SK-N-MC (cell line): Measurements from ENCODE around the gene CASTOR1.

Experiments used
- DNase-seq: peaks from one replicate; pipeline ENCODE4 v3.0.0-alpha.2; 2011; ENCODE audit warnings: low read depth, low spot score
- H3K27ac ChIP-seq: fragments of 200-600 bp; sonication (generic); 2 replicates; pipeline ENCODE4 v1.5.1; 2016; ENCODE audit warnings: mixed run types
- H3K36me3 ChIP-seq: fragments of 200-600 bp; sonication (generic); 2 replicates; pipeline ENCODE4 v1.6.1; 2017; ENCODE audit warnings: antibody characterized with exemption, low read length, mixed read lengths; ENCODE audit not compliant: insufficient read depth
- H3K4me3 ChIP-seq: fragments of 200-600 bp; sonication (generic); 2 replicates; pipeline ENCODE4 v1.5.1; 2016
- H3K9ac ChIP-seq: fragments of 200-600 bp; sonication (generic); 2 replicates; pipeline ENCODE4 v1.8.0; 2017; ENCODE audit warnings: mixed run types, mixed read lengths; ENCODE audit not compliant: insufficient read length
- H3K9me3 ChIP-seq: fragments of 200-600 bp; sonication (generic); 2 replicates; pipeline ENCODE4 v1.6.1; 2017; ENCODE audit warnings: low read depth, mild to moderate bottlenecking, antibody characterized with exemption, low read length, moderate library complexity, mixed read lengths
- EZH2 ChIP-seq: fragments of 200-600 bp; sonication (generic); IDR thresholded peaks from one replicate; pipeline ENCODE4 v1.6.1; 2017; ENCODE audit warnings: antibody characterized with exemption
- FOXP2 ChIP-seq: optimal IDR thresholded peaks from 2 replicates; pipeline ENCODE3; 2011; ENCODE audit warnings: mild to moderate bottlenecking, moderate library complexity; ENCODE audit not compliant: insufficient read depth; ENCODE audit errors: extremely low read length, control extremely low read depth
- POLR2AphosphoS5 ChIP-seq: IDR thresholded peaks from 2 replicates; pipeline ENCODE4 v1.6.1; 2012; ENCODE audit warnings: mild to moderate bottlenecking, low read depth, low read length, borderline replicate concordance

CASTOR1 gene

GRCh38 chr22:30244641-30245040 lies 44.7 kb downstream of the CASTOR1 start:
- Histone ChIP-seq H3K4me3 (no peak overlapping the region), H3K27ac (no peak overlapping the region), H3K36me3 (no peaks in the 10 kb centered on the region), H3K9me3 (no peaks in the 10 kb centered on the region), H3K9ac (no peak overlapping the region)
- DNase-seq = no peak
- no peak for TF ChIP-seq FOXP2
- no peak for TF ChIP-seq POLR2AphosphoS5
- no peak for TF ChIP-seq EZH2

- Histone ChIP-seq H3K36me3 (no peaks in the 10 kb centered on the region), H3K9me3 (no peaks in the 10 kb centered on the region), H3K4me3 (no peak overlapping the region), H3K9ac (no peak overlapping the region), H3K27ac (no peak overlapping the region)
- TF ChIP-seq POLR2AphosphoS5 (no peak), EZH2 (no peak), FOXP2 (no peak)
- no peak for DNase-seq
Observed at GRCh38 chr22:30244066-30244465, 45.2 kb downstream of the CASTOR1 start.

GRCh38 chr22:30243661-30244060 lies 45.6 kb downstream of the CASTOR1 start:
- no peak overlapping the region for H3K4me3 ChIP-seq
- no peak for DNase-seq
- no peak overlapping the region for H3K9ac ChIP-seq
- H3K36me3 ChIP-seq = no peaks in the 10 kb centered on the region
- no peaks in the 10 kb centered on the region for H3K9me3 ChIP-seq
- H3K27ac ChIP-seq = no peak overlapping the region
- TF ChIP-seq EZH2 = no peak
- TF ChIP-seq POLR2AphosphoS5 = no peak
- TF ChIP-seq FOXP2 = no peak

- Histone ChIP-seq H3K9me3 (no peaks in the 10 kb centered on the region), H3K27ac (no peak overlapping the region), H3K9ac (no peak overlapping the region), H3K4me3 (no peak overlapping the region), H3K36me3 (no peaks in the 10 kb centered on the region)
- no peak for DNase-seq
- TF ChIP-seq FOXP2 (no peak), EZH2 (no peak), POLR2AphosphoS5 (no peak)
Observed at GRCh38 chr22:30241576-30242371, 47.5 kb downstream of the CASTOR1 start.

GRCh38 chr22:30240541-30241417 lies 48.5 kb downstream of the CASTOR1 start:
- Histone ChIP-seq H3K9ac (no peak overlapping the region), H3K4me3 (no peak overlapping the region), H3K9me3 (no peaks in the 10 kb centered on the region), H3K27ac (no peak overlapping the region), H3K36me3 (no peaks in the 10 kb centered on the region)
- TF ChIP-seq FOXP2 (no peak), POLR2AphosphoS5 (no peak), EZH2 (no peak)
- DNase-seq = no peak

- no peak for DNase-seq
- no peaks in the 10 kb centered on the region for H3K9me3 ChIP-seq
- H3K9ac ChIP-seq = no peak overlapping the region
- H3K36me3 ChIP-seq = no peaks in the 10 kb centered on the region
- no peak overlapping the region for H3K27ac ChIP-seq
- no peak overlapping the region for H3K4me3 ChIP-seq
- TF ChIP-seq POLR2AphosphoS5 = no peak
- TF ChIP-seq EZH2 = no peak
- TF ChIP-seq FOXP2 = no peak
Observed at GRCh38 chr22:30239488-30240405, 49.6 kb downstream of the CASTOR1 start.

- H3K9ac ChIP-seq = no peak overlapping the region
- no peak for DNase-seq
- no peak for TF ChIP-seq FOXP2
- H3K27ac ChIP-seq = no peak overlapping the region
- H3K36me3 ChIP-seq = no peaks in the 10 kb centered on the region
- H3K4me3 ChIP-seq = no peak overlapping the region
- no peaks in the 10 kb centered on the region for H3K9me3 ChIP-seq
Observed at GRCh38 chr22:30238661-30239487, 50.4 kb downstream of the CASTOR1 start.
